Renal cortical epithelial cell (primary cell): ENCODE data around the gene FGF1. TPM values are rescaled to one million over a fixed set of nuclear protein-coding genes. Genes with fewer than 3 reads are reported as not detected.

Source experiments
- DNase-seq: peaks from one replicate; pipeline ENCODE4 v3.0.0-alpha.2; 2011; ENCODE audit warnings: low read depth
- total RNA-seq: library from RNA; depleted of rRNA; stranded (reverse); fragments of >200 nt; gene quantifications from 2 replicates; pipeline ENCODE4 v1.2.3, GENCODE V29; 2014

FGF1 gene
- total RNA-seq, 1 donor from 2014 or later, result 0.15 TPM

GRCh38 chr5:142613271-142613671 is 72.6 kb downstream of the FGF1 start:
- no peak for DNase-seq

- no peak for DNase-seq
Observed at GRCh38 chr5:142612494-142613270, 73.2 kb downstream of the FGF1 start.

DNA sequence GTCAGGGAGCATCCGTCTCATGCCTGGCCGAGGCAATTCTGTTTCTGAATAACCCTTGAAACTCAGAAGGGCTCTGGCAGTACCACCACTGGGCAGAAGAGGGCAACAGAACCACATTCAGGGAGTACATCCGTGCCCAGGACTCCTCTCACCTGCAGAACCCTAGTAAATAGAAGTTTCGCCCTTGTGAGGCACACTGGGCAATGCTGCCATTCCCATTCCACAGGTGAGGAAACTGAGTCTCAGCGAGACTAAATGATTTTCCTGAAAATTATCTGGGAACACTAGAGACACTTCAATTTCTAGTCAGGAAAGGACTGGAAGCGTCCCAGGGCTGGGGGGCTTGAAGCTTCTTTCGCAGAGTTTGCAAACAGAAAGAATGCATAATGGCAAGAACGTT is 74.7 kb downstream of the FGF1 start:
- peak; percentile 59 for DNase-seq

- DNase-seq, result no peak
Observed at GRCh38 chr5:142610176-142611001, 75.5 kb downstream of the FGF1 start.

DNA sequence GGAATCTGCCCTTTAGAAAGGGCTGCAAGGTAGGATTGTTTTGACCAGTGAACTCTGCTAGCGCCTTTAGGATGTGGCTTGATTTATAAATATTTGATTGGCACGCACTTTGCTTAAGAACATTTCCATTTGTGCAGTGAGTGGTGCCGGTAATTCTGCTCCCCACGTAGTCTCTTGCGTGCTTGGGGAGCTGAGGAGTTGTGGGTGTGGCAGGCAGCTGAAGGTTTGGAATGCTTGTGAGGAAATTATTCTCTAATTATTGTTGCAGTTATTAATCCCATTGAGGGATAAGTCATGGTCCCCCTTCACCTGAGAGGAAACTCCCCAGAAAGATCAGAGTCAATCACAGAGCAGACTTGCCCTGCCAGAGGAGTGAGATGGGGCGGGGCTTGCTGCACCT is 76.7 kb downstream of the FGF1 start:
- no peak for DNase-seq

GRCh38 chr5:142608081-142608480 is 77.8 kb downstream of the FGF1 start:
- DNase-seq, result no peak

GRCh38 chr5:142605611-142606010 is 80.3 kb downstream of the FGF1 start:
- no peak for DNase-seq

- DNase-seq, result peak; percentile 53
Observed at GRCh38 chr5:142602720-142603245, 83.1 kb downstream of the FGF1 start.

DNA sequence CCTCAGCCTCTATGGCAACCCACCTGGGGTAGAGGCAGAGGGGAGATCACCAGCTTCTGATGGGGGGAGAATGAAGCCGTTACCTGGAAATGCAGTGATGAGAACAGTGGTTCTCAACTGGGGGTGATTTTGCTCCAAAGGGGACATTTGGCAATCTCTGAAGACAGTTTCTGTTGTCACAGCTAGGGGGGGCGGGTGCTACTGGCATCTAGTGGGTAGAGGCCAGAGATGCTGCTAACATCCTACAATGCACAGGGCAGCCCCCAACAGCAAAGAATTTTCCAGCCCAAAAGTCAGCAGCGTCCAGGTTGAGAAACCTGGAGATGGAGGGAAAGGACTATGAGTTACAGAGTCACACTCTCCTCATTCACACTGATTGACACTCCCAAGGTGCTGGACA is 84.5 kb downstream of the FGF1 start:
- no peak for DNase-seq

DNA sequence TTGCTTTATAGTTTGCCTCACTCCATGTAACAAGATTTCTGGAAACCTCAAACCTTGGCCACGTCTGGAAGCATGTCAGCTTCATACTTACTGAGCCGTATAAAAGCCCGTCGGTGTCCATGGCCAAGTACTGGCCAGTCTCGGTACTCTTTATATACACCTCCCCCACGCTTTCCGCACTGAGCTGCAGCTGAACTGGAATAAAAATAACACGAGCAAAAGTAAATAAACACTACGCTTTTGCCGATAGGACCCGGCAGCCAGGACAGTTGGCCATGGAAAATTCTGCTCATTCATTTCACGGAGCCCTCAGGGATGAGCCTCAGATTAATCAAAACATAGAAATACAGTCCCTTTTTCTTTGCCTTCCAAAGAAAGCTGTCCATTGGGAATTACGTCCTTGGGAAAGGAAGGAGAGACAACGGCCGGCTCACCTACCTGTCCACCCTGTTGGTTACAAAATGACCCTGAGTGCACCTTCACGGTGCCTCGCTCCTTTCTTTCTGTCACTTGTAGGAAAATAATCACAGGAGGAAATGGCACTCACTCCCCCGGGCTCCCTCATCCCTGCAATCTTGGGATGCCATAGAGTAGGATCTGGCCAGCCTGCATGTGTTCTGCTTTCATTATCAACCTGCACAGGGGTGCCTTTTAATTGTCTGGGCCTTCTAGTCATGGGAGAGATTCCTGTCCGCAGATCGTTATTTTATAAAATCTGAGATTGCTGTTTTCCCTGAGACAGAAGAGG is 85.1 kb downstream of the FGF1 start:
- DNase-seq, result peak; percentile 76

GRCh38 chr5:142600092-142600491 is 85.8 kb downstream of the FGF1 start:
- no peak for DNase-seq

GRCh38 chr5:142598338-142598700 is 87.6 kb downstream of the FGF1 start:
- DNase-seq, result no peak

- peak; percentile 88 for DNase-seq
Observed at GRCh38 chr5:142597546-142598337, 88.1 kb downstream of the FGF1 start.

DNA sequence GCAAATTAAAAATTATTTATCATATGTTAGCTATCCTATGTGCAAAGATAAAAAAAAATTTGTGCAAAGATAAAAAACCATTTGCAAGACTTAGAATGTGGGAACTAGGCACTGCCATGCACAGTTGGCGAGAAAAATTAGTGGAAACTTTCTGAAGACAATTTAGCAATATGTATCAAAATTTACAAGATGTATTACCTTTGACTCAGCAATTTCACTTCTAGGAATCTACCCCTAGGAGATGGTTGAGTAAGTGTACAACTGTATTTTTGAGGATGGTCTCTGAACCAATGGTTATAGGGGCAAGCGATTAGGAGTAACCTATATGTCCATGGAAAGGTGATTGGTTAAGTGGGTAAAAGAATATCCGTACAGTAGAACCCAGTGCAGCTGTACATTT is 88.9 kb downstream of the FGF1 start:
- DNase-seq, result no peak

DNA sequence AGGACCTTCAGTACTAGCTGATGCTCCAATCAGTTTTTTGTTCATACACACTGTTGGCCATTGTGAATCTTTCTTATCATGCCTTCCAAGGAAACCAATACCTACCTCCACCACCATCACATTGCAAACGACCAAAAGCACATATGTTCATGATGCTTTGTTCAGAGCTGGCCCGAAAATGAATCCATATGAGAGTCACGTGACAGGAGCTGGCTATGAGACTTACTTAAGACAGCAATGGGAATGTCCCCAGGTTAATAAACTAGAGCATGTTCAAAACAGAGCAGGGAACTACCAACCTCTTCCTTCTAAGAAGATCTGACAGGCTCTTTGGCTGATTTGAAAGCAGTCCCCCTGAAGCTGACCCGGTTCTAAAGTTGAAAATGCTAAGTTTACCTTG is 93.5 kb downstream of the FGF1 start:
- no peak for DNase-seq

GRCh38 chr5:142590451-142591231 is 95.2 kb downstream of the FGF1 start:
- DNase-seq, result no peak

DNA sequence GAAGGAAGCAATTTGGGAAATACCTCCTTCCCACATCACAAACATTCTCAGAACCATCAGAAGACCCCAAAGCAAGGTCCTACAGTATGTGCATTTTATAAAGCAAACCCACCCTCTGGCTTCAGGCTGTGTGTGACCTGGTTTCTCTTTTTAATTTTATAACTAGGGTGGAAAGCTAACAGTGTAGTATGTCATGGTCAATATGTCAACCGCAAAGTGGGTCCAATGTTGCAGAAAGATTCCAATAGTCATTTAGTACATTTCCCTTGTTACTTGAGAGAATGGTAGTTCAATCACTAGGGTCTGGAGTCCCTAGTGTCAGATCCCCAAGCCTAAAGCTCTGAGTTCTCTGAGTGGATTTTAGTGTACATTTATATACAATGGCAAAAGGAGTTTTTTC is 96.2 kb downstream of the FGF1 start:
- no peak for DNase-seq

GRCh38 chr5:142587354-142587965 is 98.4 kb downstream of the FGF1 start:
- DNase-seq, result peak; percentile 42

GRCh38 chr5:142586552-142586951 is 99.3 kb downstream of the FGF1 start:
- DNase-seq, result no peak

GRCh38 chr5:142585451-142585850 is 100.4 kb downstream of the FGF1 start:
- no peak for DNase-seq
